Endodermal cell (in vitro differentiated cells): ENCODE data around the gene OR2A25. TPM values are rescaled to one million over a fixed set of nuclear protein-coding genes. Genes with fewer than 3 reads are reported as not detected.

Source experiments
- DNase-seq: peaks from one replicate; pipeline ENCODE4 v3.0.0-alpha.2; 2017
- H3K27ac ChIP-seq: 2 replicates; pipeline ENCODE4 v1.5.1; 2013; ENCODE audit warnings: mild to moderate bottlenecking, low read depth, low read length, moderate library complexity
- H3K27me3 ChIP-seq: 2 replicates; pipeline ENCODE4 v1.6.1; 2013; ENCODE audit warnings: mild to moderate bottlenecking, low read length, moderate library complexity; ENCODE audit not compliant: insufficient read depth, control insufficient read depth, poor library complexity, severe bottlenecking
- H3K36me3 ChIP-seq: 2 replicates; pipeline ENCODE4 v1.7.0; 2013; ENCODE audit warnings: mild to moderate bottlenecking, low read length, moderate library complexity; ENCODE audit not compliant: control insufficient read depth, insufficient read depth
- H3K4me1 ChIP-seq: one replicate; pipeline ENCODE4 v1.7.0; 2013; ENCODE audit warnings: low read length; ENCODE audit not compliant: control insufficient read depth, insufficient read depth
- H3K4me3 ChIP-seq: 2 replicates; pipeline ENCODE4 v1.5.1; 2013; ENCODE audit warnings: mild to moderate bottlenecking, low read length, moderate library complexity
- H3K9ac ChIP-seq: 2 replicates; pipeline ENCODE4 v1.6.1; 2013; ENCODE audit warnings: mild to moderate bottlenecking, low read length, moderate library complexity; ENCODE audit not compliant: poor library complexity, severe bottlenecking; ENCODE audit errors: extremely low read depth
- H3K9me3 ChIP-seq: 2 replicates; pipeline ENCODE4 v1.6.1; 2013; ENCODE audit warnings: mild to moderate bottlenecking, low read length, moderate library complexity; ENCODE audit not compliant: control insufficient read depth
- H3K27ac Mint-ChIP-seq: 2 replicates; pipeline ENCODE4 v1.8.0; 2020; ENCODE audit warnings: mixed read lengths
- H3K27me3 Mint-ChIP-seq: 2 replicates; pipeline ENCODE4 v1.8.0; 2021; ENCODE audit warnings: mild to moderate bottlenecking, mixed read lengths; ENCODE audit not compliant: insufficient read depth
- H3K36me3 Mint-ChIP-seq: 2 replicates; pipeline ENCODE4 v1.8.0; 2020; ENCODE audit warnings: low read depth, mixed read lengths
- H3K4me1 Mint-ChIP-seq: 2 replicates; pipeline ENCODE4 v1.8.0; 2020; ENCODE audit warnings: mixed read lengths
- H3K4me3 Mint-ChIP-seq: 2 replicates; pipeline ENCODE4 v1.8.0; 2020; ENCODE audit warnings: mild to moderate bottlenecking, moderate library complexity, mixed read lengths
- H3K9me3 Mint-ChIP-seq: 2 replicates; pipeline ENCODE4 v1.8.0; 2020; ENCODE audit warnings: mild to moderate bottlenecking, mixed read lengths
- CTCF ChIP-seq: fragments of 200-600 bp; sonication (generic); conservative IDR thresholded peaks from 2 replicates; pipeline ENCODE4 v1.5.0; 2021; ENCODE audit warnings: antibody characterized with exemption, mild to moderate bottlenecking
- WGBS, 2 experiments: methylation state at CpG; one replicate each; pipeline versions ENCODE4 v1.1.5 to v1.1.7; 2013; ENCODE audit warnings: missing lambda C conversion rate in 2 of 2, mixed read lengths in 1 of 2; ENCODE audit not compliant: insufficient coverage in 1 of 2, insufficient read length in 1 of 2; 5-methylcytosine and 5-hydroxymethylcytosine counted together
- total RNA-seq, 2 donors: library from RNA; stranded (reverse); fragmentation: NEBNext Ultra II Directional in 1 of 2; extraction: Animal tissue kit (Norgen Biotek cat#: 25700) in 1 of 2; gene quantifications; 2 replicates in 1 of 2; 3 replicates in 1 of 2; pipeline ENCODE4 v1.2.1, GENCODE V29; 2021

Gene OR2A25
- total RNA-seq, 2 donors from 2014 or later = not detected

GRCh38 chr7:144027070-144027469, 42.5 kb upstream of the OR2A25 start:
- DNase-seq = no peak
- H3K4me3 ChIP-seq = no peak overlapping the region
- Mint-ChIP-seq H3K4me1 (peaks cover 4% of the 10 kb centered on the region), H3K36me3 (no peaks in the 10 kb centered on the region), H3K4me3 (no peak overlapping the region), H3K27me3 (no peaks in the 10 kb centered on the region), H3K9me3 (no peaks in the 10 kb centered on the region), H3K27ac (no peak overlapping the region)
- H3K36me3 ChIP-seq = no peaks in the 10 kb centered on the region
- 19 to 49% methylated on average over 2 to 3 of the region's 3 CpGs for WGBS, 2 experiments
- H3K27ac ChIP-seq = no peak overlapping the region
- peaks cover 4% of the 10 kb centered on the region for H3K4me1 ChIP-seq
- TF ChIP-seq CTCF = peak; percentile 66
- no peak overlapping the region for H3K9ac ChIP-seq
- no peaks in the 10 kb centered on the region for H3K9me3 ChIP-seq
- H3K27me3 ChIP-seq = peaks cover 5% of the 10 kb centered on the region

GRCh38 chr7:144027974-144028373, 41.6 kb upstream of the OR2A25 start:
- H3K27ac ChIP-seq = no peak overlapping the region
- no peak overlapping the region for H3K27ac Mint-ChIP-seq

GRCh38 chr7:144028547-144028946, 41.1 kb upstream of the OR2A25 start:
- Mint-ChIP-seq H3K4me1 (no peaks in the 10 kb centered on the region), H3K4me3 (no peak overlapping the region), H3K36me3 (no peaks in the 10 kb centered on the region), H3K9me3 (no peaks in the 10 kb centered on the region), H3K27me3 (no peaks in the 10 kb centered on the region), H3K27ac (no peak overlapping the region)
- Histone ChIP-seq H3K27me3 (peaks cover 5% of the 10 kb centered on the region), H3K9me3 (no peaks in the 10 kb centered on the region), H3K9ac (no peak overlapping the region), H3K4me1 (no peaks in the 10 kb centered on the region), H3K4me3 (no peak overlapping the region), H3K36me3 (no peaks in the 10 kb centered on the region), H3K27ac (no peak overlapping the region)
- 100% methylated on average over 1 of the region's 3 CpGs; no CpG with 5 or more reads in 1 of the 2 experiments for WGBS, 2 experiments
- no peak for TF ChIP-seq CTCF
- no peak for DNase-seq

More at GRCh38 chr7:144027974-144028373, 41.6 kb upstream of the OR2A25 start:
- Histone ChIP-seq H3K9ac (no peak overlapping the region), H3K36me3 (no peaks in the 10 kb centered on the region), H3K9me3 (no peaks in the 10 kb centered on the region), H3K27me3 (peaks cover 5% of the 10 kb centered on the region), H3K4me1 (no peaks in the 10 kb centered on the region), H3K4me3 (no peak overlapping the region)
- DNase-seq = no peak
- TF ChIP-seq CTCF = no peak
- no peaks in the 10 kb centered on the region for H3K9me3 Mint-ChIP-seq
- no peak overlapping the region for H3K4me3 Mint-ChIP-seq
- H3K27me3 Mint-ChIP-seq = no peaks in the 10 kb centered on the region
- H3K4me1 Mint-ChIP-seq = no peaks in the 10 kb centered on the region
- WGBS, 2 experiments = 92% methylated on average over 1 of the region's 1 CpG; no CpG with 5 or more reads in 1 of the 2 experiments
- H3K36me3 Mint-ChIP-seq = no peaks in the 10 kb centered on the region
